DMS53 (cell line): Measurements from ENCODE around the gene ZNF846.
"Not testable (repeated sequence)": the region's sequence is repeated elsewhere in the genome, so short reads cannot be mapped to it uniquely, and the experiment has no call there.

Source experiments
- DNase-seq: peaks from one replicate; lab custom pipeline; 2025; lab: John Stamatoyannopoulos, UW

Gene ZNF846

GRCh38 chr19:9784163-9784496 is 15.6 kb upstream of the ZNF846 start:
- DNase-seq, result not testable (repeated sequence)

GRCh38 chr19:9782338-9782737 is 13.8 kb upstream of the ZNF846 start:
- DNase-seq, result no peak

- DNase-seq, result no peak
Observed at GRCh38 chr19:9757544-9758501, 10.7 kb downstream of the ZNF846 start.

GRCh38 chr19:9752701-9753443 is 15.7 kb downstream of the ZNF846 start:
- DNase-seq, result no peak

GRCh38 chr19:9751446-9751845 is 17.1 kb downstream of the ZNF846 start:
- no peak for DNase-seq

GRCh38 chr19:9741476-9742171 is 26.9 kb downstream of the ZNF846 start:
- DNase-seq, result peak; percentile 20

GRCh38 chr19:9735986-9736385 is 32.6 kb downstream of the ZNF846 start:
- no peak for DNase-seq

GRCh38 chr19:9730056-9730455 is 38.5 kb downstream of the ZNF846 start:
- not testable (repeated sequence) for DNase-seq

DNA sequence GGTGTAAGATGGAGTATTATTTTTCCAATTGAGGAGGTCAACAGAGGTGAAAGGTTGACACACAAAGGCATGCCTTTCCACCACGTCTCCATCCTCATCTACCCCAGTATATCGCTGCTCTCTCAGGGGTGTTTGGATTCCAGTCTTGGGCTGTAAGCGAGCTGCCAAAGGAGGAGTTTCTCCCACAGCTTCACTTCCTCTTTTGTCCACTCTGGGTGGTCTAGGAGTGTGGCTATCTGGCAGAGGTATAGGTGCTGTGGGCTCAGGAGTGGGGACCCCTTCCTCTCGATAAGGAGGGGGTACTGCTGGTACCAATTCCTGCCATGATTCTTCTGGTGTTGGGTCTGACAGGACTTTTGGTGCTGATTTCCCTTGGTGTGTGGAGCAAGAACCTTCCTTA is 39.4 kb downstream of the ZNF846 start:
- DNase-seq, result no peak

DNA sequence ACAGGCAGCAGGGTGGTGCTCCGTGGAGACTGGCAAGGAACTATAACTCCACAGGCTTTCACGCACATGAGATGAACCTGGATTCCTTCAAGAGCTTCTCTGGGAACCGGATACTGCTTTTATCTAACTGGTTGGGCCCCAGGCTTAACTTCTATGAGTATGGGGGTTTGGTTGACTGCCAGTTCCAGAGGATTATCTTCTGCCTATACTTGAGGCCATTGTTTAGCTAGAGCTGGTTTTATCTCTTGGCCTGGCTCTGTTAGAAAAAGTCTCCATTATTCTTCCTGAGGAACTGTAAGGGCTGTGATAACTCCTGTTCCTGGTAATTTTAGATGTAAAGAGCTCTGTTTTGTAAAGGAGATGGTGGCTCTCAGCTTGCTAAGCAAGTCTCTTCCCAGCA is 40.9 kb downstream of the ZNF846 start:
- no peak for DNase-seq

- DNase-seq, result peak; percentile 32
Observed at GRCh38 chr19:9725508-9726201, 42.9 kb downstream of the ZNF846 start.

DNA sequence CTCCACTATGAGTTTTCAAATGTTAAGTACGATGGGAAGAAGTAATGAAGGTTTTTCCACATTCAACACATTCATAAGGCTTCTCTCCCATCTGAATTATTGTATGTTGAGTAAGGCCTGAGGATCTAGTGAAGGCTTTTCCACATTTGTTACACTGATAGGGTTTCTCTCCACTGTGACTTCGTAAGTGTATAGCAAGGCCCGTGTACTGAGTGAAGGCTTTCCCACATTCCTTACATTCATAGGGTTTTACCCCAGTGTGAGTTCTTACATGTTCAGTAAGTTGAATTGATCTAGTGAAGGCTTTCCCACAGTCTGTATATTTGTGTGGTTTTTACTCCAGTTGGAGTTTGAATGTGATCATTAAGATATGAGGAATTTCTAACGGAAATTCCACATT is 44.4 kb downstream of the ZNF846 start:
- no peak for DNase-seq

GRCh38 chr19:9721861-9722260 is 46.7 kb downstream of the ZNF846 start:
- DNase-seq, result no peak

GRCh38 chr19:9720541-9720940 is 48.0 kb downstream of the ZNF846 start:
- DNase-seq, result no peak

DNA sequence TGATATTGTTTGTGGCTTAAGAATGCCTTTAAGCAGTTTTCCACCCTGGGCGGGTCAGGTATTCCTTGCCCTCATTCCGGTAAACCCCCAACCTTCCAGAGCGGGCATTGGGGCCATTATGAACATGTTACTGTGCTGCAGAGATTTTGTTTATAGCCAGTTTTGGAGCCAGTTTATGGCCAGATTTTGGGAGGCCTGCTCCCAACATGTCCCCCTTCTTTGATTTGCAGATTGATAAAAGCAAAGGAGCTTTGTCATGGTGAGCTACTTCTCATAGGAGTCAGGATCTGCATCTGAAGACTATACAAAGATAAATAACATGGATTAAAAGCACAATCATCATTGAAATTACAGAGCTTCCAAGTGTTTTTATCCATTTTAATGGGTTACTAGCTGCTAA is 56.7 kb downstream of the ZNF846 start:
- no peak for DNase-seq

DNA sequence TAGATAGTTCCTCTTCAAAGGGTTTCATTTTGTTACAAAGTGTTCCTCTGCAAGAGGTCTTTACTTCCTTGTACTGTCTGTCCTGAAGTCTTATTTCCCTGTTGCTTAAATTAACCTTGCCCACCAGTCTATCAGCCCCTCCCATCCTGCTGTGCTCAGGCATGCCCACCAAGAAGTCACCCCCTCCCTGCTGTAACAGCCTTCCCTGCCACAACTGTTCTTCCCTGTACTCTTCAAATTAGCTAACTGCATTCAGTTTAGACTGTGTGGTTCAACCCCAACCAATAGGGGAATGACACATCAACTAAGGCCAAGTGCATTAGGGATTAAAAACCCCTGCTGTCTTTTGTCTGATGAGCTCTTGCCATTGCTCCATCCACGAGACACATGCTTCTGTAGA is 59.2 kb downstream of the ZNF846 start:
- no peak for DNase-seq

DNA sequence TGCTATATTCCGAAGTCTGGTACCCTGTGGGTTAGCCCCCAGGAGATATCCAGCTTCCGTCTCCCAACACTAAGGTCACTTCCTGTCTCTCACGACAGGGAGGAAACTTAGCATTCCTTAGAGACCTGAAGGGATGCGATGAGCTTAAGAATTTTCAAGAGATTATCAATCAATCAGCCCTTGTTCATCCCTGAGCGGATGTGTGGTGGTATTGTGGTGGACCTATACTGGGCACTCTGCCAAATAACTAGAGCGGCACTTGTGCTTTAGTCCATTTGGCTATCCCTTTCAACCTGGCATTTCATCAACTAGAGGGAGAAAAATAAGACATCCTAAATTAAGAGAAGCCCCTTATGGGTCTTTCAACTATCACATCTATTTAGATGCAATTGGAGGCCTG is 62.7 kb downstream of the ZNF846 start:
- no peak for DNase-seq

DNA sequence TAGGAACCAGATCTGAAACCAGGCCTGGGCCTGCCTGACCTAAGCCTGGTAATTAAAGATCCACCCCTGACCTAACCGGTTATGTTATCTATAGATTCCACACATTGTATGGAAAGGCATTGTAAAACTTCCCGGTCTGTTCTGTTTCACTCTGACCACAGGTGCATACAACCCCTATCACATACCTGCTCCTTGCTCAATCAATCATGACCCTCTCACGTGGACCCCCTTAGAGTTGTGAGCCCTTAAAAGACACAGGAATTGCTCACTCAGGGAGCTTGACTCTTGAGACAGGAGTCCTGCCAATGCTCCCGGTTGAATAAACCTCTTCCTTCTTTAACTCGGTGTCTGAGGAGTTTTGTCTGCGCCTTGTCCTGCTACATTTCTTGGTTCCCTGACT is 66.4 kb downstream of the ZNF846 start:
- no peak for DNase-seq
